Measurements from ENCODE around the gene PLXNA2.

Gene PLXNA2

DNA sequence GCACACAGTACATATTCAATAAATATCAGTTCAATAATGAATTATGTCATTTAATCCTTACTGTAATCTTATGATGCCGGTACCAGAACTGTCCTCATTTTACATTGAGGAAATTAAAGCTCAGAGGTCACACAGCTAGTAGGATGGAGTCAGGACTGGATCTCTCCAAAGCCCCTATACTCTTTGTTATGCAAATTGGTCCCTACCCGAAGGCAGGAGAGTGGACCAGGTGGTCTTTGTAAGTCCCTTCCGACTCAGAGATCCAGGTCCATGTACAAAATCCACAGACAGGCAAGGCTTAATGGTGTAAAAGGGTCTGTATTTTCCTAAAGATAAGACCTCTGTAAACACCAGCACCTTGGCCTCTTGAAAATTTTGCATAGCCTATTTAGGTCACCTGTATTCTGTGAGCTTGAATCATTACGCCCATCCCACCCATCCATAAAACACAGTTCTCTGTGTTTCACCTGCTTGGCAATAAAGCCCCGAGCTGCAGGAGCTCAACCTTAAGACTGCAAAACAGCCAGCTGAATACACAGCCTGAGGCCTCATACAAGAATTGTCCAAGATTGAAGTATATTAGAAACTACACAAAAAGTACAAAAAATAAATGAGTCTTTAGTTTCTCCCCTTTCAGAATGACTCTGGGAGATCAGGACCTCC lies 41.7 kb downstream of the PLXNA2 start:
- DNase-seq, result no peak

DNA sequence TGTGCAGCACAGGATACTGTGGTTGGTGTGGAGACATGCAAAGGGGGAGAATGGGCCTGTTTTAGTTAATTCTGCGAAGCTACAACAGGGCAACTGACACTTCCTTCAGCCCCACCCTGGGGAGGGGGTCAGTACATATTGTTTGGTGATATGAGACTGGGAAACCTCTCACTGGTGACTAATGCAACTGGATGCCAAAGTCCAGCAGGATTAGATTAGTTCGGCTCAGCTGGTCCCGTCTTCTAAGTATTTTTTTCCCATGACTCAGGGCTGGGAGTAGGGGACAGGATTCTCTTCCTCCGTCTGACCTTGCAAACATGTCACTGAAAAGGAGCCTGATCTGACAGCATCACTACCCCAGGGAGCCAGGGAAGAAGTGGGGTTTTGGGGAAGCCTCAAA lies 43.0 kb downstream of the PLXNA2 start:
- DNase-seq, result no peak

DNA sequence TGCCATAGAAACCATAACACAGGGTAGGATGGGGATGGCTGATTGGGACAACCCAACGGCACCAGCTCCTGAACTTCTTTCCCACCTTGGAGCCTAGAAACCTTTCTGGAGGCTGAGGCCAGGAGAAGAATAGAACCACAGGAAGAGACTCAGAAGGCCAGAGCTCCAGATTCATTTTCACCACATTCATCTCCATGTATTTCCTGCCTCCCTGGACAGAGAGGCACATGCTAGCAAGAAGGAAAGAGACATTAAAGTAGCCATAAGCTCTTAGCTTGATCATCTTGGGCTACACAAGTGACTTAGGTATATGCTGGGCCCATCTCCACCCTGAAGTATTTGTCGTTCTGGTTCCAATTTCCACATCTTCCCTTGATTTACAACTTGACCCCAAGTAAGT lies 44.1 kb downstream of the PLXNA2 start:
- no peak for DNase-seq

DNA sequence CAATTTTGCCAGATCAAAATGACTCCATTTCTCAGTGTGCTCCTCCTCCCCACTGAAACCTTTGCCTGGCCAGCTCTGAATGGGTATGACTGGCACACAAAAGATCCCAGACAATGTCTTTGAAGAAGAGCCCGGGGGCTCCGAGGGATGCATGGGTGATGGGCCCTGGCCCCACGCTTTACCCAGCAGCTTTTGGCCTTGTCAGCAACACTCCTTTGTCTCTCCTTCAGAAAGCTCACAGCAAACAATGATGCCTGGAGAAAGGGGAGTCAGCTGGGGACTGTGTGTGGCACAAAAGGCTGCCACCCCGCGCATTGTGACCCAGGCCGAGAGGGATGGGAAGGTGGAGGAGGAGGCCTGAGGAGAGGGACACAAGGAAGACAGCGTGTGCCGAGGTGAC lies 45.9 kb downstream of the PLXNA2 start:
- DNase-seq, result no peak

DNA sequence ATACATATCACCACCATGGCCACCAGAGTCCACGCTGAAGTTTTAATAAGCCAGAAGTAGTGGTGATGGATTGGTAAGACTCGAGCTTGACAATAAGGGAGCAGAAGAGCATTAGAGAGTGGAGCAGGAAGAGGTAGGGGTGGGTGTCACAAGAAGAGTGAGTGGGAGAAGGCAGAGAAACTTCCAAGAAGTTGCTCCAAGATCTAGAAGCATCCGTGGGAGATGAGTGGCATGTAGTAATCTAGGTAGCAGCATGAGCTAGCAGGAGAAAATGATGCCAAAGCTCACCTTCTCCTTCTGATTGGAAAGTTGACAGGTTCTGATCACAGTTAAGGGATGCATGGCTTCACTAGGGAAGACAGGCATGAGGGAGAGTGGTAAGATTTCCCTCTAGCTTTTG lies 49.2 kb downstream of the PLXNA2 start:
- no peak for DNase-seq

DNA sequence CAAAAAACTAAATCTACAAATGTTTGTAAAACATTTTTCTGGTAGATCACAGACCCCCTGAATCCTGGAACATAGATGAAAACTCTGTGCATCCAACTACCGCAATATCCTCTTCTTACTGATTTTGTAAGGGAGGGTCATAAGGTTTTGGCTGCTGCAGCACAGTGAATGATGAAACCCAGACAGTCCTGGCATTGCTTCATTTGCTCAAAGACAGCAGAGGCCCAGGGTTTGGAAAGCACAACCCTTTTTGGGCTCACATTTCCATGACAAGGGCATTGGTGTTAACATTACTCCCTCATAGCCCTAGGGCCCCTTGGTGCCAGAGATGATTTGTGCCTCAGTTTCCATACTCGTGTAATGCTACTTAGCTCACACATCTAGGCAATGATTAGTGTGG lies 51.2 kb downstream of the PLXNA2 start:
- no peak for DNase-seq

DNA sequence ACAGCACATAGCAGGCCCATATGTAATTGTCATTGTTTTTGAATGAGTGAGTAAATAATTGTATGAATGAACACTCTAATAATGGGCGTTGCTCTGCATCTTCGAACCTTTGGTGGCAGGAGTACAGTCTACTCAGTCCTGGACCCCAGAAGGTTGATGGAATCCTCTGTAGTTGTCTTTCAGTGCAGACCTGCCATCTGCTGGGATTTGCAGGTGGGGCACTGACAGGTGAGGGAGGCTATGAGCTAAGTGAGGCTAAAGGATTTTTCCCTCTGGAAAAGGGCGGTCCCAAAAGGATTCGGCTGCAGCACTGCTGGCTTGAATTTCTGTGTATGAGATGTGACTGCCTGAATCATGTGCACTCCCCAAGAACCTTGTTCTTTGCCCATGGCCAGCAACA lies 53.4 kb downstream of the PLXNA2 start:
- DNase-seq, result no peak

DNA sequence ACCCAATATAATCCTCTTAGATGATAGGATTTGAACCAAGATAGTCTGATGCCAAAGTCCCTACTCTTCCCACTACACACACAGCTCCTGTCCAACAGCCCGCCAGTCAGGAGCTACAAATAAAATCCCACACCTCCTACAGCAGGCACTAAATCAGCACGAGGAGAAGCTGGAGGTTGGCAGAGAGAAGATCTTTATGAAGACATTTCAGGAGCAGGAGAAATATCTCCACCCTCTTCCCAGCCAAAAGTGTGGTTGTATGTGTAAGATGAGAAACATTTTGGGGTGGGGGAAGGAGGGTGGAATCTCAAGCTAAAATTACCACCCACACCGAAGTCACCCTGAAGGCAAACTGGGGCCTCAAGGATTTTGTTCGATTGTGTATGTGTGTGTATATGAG lies 54.5 kb downstream of the PLXNA2 start:
- DNase-seq, result no peak

DNA sequence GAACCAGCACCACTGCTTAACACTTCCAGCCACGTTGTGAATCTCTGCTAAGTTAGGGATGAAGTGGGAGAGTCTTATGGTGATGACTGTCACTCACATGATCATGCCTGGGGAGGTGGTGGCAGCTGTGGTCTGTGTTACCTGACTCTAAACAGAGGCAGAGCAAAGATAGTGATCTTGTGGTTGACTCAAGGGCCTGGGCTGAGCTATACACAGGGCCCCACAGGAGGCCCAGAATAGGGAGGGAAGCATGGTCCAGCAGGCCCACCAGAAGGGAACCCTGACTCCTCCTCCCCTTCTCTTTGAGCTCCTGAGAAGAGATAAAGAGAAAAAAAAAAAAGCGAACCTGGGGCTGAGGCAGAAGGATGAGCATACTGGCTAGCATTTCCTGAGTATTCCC lies 55.0 kb downstream of the PLXNA2 start:
- no peak for DNase-seq

DNA sequence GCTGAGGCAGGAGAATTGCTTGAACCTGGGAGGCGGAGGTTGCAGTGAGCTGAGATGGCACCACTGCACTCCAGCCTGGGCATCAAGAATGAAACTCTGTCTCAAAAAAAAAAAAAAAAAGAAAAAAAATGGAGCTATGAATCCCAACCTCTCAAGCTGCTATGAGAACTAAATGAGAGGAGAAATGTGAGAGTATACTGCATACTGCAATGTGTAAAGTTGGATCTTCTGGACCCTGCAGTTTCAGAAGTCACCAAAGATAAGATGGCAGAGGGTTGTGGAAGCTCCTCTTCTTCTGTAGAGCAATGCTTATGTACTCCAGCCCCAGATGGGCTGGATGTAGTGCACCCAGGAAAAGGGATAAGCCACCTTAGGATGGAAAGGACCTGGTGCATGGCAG lies 55.6 kb downstream of the PLXNA2 start:
- DNase-seq, result no peak

DNA sequence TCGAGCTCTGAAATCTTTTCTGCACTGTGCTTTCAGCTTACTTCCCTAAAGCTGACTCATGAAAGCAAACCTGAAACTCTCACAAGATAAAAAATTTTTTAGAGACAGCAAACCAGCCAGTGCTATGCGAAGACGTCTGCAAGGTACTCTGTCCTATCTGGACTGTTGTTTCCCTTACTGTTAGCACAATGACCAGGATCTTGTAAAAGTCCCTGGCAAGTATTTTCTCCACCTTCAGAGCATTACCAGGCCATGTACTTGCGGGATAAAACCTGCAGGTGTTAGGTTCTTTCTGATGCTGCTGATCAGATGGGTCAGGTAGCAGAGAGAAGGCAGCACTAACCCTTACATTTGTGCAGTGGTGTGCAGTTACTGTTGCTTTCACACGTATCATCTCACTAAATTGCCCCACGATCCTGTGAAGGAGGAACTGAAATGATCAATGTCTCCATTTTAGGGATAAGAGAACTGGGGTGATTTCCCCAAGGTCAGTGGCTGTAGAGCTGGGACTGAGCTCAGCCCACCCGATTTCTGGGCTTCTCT lies 56.6 kb downstream of the PLXNA2 start:
- no peak for DNase-seq

DNA sequence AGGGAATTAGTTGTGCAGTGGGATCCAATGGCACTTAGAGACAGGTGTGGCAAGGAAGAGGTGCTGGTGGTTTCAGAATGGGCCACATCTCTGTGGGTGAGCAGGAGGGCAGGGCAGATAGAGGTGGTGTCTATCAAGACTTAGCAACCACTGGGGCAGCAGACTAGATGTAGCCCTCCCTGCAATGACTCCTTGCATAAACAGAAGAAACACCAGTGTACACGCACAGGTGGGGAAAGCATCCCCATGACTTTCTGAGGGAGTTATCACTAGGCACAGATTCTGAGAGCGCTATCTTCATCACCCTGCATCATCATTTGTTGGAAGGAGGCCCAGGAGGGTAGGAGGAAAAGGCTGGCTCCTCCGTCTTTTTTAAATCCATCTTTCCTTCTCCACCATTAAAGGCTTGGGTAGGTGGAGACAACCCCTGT lies 58.4 kb downstream of the PLXNA2 start:
- DNase-seq, result no peak

DNA sequence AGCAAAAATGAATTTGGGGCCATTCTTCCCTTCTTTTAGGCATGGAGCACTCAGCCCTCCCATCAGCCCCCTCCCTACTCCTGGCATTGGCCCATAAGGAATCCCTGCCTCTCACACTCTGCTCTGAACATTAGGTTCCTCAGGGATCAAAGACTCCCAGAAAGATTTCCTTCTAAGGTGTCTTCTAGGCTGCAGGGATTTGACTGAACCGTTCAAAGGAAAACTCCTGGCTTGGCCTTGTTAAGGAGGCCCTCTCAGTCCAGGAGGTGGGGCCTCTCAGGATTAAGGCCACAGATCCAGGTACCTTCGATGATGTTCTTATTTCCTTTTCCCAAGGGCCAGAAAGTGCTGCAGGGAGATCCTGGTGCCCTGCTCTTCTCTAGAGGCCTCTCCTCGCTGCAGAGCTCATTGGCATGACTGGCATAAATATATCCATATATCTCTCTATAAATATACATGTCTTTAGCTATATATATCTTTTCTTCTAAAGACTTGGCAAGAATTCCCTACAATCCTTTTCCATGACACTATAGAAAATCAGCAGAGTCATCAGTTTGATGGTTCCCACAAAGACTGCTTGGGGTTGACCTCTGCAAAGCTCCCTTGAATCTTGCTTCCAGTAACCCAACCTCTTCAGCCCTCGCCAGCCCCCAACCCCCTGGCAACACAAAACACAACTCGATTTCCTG lies 59.1 kb downstream of the PLXNA2 start:
- no peak for DNase-seq

DNA sequence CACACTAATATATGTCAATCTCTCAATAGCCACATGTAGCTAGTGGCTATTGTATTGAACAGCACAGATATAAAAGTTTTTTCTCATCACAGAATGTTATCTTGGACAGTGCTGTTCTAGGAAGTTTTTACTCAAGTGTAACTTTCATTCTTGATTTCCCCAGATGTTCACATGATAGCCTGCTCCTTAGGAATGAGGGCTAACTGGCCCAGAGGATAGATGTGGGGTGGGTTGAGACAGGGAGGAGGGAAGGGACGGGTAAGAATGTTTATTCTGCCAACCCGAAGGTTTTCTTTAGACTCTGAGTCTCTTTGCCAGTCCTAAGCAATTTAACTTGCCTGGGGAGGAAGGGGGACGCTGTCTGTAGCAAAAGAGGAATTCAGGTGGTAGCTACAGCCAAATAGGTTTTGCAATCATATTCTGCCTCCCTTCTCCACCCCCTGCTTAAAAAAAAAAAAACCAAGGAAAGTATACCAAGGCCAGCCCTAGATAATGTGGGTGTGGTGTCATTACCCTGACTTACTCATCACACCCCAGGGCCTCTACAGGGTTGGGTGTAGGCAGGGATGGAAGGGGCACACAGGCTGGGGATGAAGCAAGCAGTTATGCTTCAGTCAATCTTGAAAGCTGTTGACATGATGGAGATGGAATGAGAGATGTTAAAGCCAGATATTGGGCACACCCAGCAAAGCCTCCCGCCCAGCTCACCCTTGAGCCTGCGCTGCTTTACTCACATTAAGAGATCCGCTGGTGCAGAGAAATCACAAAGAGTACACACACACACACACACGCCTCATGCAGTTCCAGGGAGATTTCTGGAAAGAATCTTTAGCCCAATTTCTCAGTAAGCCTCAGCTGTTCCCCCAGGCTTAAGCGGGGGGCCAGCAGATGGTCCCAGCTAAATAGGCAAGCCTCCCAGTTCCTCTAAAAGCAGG lies 59.9 kb downstream of the PLXNA2 start:
- DNase-seq, result no peak

DNA sequence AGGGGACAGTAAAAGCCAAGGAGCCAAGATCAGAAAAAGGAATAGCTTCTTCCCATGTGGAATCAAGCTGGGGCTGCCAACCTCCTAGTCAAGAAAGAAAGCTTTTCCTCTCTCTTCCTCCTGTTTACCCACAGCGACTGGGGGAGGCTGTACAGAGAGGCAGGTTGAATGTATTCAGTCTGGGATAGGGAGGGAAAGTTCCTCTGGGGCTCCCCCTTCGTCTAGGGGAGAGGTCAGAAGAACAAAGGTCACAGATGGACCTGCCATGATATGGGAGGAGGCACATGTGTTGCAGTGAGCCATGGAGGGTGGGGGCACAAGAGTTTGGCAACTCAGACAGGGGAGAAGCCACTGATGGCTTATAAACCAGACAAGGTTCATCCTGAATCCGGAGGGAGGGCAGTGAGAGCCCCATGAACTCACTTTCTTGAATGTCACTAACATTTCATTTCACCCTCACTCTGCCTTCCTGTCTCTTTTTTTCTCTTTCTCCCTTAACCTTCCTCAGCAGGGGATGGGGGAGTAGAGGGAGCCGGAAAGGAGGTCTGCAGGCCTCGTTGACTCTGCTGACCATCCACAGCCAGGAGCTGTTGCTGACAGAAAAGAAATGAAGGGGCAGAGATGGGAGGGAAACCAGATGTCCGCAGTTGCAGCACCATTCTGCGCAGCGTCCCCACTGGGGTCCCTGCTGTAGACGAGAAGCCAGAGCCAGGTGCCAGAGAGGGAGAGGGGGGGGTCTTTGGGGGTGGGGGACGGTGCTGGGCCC lies 61.1 kb downstream of the PLXNA2 start:
- no peak for DNase-seq

DNA sequence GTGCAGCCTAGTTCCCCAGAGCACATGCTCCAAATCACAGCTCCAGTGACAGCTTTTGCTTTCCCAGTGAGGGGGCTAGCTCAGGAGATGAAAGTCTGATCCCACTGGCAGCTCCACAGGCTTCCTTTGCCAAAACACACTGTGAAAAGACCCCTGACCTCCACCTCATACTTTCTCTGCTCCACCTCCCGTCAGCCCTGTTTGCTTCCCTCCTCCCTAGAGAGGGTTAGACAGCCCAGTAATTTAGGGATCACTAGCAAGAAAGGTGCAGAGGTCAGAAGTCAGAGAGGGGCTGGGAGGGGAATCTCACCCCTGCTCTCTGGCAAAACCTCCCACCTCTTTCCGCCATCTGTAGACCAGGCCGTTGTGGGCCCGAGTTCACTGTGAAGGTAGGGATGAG lies 62.8 kb downstream of the PLXNA2 start:
- DNase-seq, result no peak

DNA sequence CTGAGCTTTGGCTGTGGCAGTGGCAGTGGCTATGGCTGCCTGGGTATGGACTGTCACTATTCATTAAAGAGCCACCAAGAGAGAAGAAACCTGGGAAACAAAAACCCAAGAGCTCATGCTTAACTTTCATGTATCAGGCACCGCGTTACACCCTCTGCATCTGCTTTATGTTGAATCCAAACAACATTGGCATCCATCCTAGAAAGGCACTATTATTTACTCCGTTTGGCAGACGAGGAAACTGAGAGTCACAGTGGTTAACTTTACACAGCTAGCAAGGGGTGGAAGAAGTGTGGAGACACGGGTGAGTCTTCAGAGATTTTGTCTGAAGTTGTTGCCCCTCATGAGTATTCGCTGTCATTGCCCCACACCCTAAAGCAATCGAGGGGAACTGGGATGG lies 63.8 kb downstream of the PLXNA2 start:
- no peak for DNase-seq

DNA sequence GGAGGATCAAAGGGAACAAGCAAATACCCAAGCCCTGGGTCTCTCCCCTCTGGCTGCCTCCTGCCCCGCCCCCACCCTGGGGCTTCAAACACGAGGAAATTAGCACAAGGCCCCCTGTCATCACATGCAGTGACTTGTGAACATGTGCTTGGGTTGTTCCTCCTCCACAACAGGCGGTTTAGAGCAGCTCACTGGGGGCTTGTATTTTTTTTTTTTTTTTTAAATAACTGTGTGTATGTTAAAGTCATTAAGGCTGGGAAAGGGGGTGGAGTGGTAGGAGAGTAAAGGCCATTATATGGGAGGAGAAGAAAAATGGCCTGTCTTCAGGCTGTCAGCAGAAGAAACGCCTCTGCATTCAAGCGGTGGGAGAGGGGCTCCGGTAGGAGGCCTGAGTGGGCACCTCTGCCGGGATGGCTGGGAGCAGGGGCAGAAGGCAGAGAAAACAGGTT lies 64.2 kb downstream of the PLXNA2 start:
- DNase-seq, result no peak

DNA sequence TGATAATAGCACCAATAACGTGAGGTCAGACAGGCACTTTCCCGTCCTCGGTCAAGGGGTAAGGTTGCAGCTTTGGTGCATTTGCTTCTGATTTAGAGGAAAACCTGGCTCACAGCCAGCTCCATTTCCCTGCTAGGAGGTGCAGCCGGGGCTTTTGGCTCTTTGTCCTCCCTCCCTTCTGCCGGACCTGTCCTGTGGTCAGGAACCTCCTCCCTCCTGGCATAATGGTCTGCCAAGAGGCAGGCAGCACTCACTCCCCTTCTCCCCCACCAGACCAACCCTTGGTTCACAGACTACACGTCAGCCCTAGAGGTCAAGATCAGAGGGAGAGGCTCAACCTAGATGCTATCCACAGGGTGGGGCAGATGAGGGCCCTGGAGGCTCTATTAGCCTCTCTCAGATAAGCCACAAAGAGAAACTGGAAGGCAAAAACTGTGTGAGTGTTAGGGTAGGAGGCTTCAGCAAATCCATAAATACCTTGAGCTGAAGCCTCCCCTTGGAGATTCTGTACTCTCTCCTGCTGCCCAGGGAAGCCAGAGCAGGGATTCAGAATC lies 64.8 kb downstream of the PLXNA2 start:
- DNase-seq, result no peak

DNA sequence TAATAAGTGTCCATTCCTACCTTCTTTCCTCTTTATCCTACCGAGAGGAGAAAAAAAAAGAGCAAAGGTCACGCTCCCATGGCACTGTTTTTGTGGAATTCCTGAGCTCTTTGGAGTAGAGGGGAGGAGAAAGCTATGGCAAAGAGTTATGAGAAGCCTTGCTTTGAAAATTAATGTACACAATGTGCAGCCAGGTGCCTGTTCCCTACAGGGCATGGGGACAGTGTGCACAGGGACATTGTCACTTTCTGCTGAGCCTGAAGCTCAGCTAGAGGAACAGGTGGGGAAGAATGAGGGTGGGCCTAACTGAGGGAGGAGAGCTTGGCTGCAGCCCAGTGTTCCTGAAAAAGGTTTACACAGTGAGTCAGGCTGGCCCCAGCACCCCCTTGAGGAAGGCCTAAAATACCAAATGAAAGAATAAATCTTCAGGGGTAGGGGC lies 66.1 kb downstream of the PLXNA2 start:
- no peak for DNase-seq

DNA sequence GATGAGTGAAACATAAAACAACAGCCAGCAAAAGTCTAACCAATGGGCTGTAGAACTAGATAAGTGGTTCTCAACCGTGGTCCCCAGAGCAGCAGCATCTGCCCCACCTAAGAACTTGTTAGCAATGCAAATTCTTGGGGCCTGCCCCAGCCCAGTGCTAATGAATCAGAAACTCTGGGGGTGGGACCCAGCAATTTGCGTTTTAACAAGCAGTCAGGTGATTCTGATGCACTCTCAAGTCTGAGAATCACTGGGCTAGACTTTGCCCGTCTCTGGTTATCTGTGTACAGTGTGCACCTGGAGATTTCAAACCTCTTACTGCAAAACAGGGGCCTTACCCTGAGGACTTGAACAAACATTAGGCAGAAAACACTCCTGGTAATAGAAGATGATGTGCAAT lies 66.5 kb downstream of the PLXNA2 start:
- no peak for DNase-seq

DNA sequence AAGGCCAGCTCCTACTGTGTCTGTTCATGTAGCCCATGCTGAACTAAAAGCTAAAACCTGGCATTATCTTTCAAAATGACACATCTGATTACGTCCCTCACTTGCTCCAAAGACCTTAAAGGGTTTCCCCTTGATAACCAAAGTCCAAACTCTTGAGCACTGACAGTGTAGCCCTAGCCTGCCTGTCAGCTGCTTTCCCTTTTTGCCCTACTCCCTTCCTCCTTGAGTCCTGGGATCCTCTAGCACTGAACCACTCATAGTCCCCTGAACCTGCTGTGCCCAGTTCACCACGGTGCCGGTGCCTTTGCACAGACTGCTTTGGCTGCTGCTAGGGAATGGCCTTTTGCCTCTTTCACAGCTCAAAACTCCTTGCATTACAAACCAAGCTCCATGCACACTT lies 67.5 kb downstream of the PLXNA2 start:
- no peak for DNase-seq

All from Kasumi-1 (cell line).